NCI-H524 treated with DMSO at 0.1 percent for 48 hours (cell line): Measurements from ENCODE around the gene HOXC13.

Experiments
- DNase-seq: peaks from one replicate; lab custom pipeline; 2025; lab: John Stamatoyannopoulos, UW

The HOXC13 gene

GRCh38 chr12:53939141-53940108 lies 794 bp downstream of the HOXC13 start:
- DNase-seq, result no peak

DNA sequence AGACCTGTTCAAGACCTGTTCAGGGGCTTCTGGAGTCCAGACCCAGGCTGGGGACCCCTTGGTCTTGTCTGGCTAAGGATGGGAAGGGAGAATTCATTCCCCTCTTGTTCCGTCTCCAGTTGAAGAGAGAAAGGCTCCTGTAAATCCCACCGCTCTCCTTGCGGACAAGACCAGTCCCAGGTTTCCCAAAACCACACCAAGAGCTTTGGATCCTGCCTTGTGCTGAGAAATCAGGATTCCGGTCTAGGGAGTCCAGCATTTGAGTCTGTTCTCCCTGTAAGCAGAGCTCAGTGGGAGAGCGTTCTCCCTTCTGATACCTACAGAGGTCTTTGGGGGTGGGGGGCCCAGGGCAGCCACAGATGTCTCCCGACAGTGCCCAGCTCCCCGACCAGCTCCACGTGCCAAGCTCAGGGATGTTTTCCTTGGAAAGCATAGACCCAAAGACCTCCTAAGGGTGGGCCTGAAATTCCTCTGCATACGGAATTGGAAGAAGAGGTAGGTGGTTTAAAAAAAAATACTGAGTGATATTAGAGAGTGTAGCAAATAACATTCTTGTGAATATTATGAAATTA lies 1.9 kb downstream of the HOXC13 start:
- DNase-seq, result no peak

DNA sequence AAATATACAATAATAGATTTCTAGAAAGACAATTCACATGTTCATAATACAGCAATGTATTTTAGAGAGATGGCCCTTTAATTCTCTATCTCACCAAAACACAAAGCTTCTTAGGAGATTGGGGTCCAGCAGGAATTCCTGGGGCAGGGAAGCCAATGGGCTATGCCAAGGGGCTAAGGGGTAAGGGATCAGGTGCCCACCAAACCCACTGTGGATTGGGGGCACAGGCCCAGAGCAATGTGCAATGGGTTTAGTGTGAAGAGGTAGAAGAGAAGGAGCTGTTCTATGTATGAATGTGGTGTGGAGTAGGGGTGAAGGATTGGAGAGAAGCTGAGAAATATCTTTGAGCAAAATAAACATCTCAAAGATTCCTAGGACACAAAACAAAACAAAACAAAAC lies 2.6 kb downstream of the HOXC13 start:
- no peak for DNase-seq

GRCh38 chr12:53941750-53942149 lies 3.1 kb downstream of the HOXC13 start:
- no peak for DNase-seq

DNA sequence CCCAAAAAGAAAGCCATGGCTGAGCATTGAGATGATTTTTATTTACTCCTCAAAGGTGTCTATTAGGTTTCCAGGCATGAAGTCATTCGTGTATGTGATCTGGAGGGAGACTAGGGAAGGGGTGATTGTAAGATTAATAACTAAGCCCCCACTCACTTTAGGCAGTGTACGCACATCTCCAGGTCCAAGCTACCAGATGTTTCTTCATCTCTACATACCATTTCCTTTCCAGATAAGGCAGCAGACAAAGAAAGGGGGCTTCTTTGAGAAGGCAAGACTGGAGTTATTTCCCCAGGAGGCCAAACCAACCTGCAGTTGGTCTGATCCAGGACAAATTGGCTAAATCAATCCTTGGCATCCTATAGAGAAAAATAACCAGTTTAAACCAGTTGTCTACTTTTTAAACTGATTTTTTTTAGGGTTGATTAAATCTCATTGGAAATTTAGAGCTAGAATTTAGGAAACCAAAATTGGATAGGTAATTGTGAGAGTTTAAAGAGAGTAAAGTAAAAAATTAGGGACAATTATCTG lies 3.9 kb downstream of the HOXC13 start:
- DNase-seq, result no peak

- no peak for DNase-seq
These were observed 5.6 kb downstream of the HOXC13 start for GRCh38 chr12:53944209-53944608.

DNA sequence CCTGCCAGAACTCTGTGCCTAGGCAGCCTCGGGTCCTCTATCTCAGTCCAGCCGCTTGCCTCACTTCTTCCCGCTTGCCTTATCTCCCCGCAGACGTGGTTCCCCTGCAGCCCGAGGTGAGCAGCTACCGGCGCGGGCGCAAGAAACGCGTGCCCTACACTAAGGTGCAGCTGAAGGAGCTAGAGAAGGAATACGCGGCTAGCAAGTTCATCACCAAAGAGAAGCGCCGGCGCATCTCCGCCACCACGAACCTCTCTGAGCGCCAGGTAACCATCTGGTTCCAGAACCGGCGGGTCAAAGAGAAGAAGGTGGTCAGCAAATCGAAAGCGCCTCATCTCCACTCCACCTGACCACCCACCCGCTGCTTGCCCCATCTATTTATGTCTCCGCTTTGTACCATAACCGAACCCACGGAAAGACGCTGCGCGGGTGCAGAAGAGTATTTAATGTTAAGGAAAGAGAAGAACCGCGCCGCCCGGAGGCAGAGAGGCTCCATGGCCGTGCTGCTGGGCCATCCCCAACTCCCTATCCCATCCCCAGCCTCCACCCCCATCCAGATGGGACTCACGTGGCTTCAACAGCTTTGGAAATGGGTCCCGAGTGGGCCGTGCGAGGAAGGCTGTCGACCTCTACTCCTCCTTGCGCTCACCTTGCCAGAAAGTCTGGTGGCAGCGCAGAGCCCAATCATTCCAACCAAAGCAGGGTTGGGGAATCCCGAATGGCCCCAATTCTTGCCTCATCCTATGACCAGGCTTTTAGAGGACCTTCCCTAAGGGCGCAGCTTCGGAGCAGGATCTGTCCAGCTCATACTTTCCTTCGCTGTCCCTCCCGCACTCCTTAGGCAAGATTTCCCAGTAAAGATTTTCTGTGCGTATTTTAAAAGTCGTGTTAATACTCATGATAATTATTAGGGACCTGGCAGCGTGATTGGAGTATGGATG lies 6.5 kb downstream of the HOXC13 start:
- DNase-seq, result no peak

GRCh38 chr12:53947743-53948142 lies 9.1 kb downstream of the HOXC13 start:
- DNase-seq, result no peak

- no peak for DNase-seq
These were observed 10.3 kb downstream of the HOXC13 start for GRCh38 chr12:53948650-53949593.

DNA sequence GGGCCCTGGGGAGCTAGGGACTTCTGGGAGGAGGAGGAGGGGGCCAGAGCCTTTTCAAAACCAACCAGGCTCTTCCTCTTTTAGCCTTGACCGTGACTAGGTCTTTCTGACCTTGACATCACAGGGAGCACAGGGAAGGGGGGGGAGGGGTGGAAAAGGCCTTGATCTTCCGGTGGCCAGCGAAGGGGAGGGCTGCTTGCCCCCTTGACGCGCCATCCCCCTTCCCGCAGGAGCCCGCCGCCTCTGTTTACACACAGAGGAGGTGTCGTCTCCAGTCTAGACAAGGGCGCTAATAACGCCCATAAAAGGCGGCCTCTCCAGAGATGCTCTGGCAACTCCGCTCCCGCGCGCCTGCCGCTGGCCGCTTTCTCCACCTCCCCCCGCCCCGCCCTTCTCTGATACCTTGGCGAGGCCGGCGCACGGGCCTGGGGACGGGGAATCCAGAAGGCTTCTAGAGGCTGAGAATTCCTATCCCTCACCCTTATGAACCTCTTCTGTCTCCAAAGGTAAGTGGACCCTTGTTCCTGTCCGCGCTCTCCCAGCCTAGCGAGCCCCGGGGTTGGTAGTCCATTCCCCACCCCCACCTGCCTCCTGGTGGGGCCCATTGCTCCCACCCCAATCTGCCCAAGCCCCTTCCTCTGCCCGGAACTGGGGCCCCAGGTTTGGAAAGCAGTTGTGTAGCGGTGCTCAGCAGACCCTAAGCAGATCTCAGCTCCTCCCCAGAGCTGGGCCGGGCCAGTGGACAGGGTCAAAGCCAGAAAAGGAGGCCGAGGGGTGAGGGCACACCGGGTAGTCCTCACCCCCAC lies 11.2 kb downstream of the HOXC13 start:
- no peak for DNase-seq

DNA sequence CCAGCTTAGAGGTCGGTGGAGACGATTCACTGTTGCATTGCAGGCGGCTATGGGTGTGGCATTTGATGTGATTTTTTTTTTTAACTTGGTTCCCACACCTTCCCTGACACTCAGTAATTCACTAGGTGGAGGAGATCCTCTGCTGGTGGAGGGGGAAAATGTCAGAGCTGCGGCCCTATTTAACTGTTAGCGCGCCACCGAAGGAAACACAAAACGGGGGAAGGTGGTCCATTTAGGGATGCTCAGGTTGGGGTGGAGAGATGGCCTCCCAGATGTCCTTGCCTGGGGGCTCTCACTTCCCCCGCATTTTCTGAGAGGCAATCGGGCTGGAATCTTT lies 11.8 kb downstream of the HOXC13 start:
- DNase-seq, result no peak

DNA sequence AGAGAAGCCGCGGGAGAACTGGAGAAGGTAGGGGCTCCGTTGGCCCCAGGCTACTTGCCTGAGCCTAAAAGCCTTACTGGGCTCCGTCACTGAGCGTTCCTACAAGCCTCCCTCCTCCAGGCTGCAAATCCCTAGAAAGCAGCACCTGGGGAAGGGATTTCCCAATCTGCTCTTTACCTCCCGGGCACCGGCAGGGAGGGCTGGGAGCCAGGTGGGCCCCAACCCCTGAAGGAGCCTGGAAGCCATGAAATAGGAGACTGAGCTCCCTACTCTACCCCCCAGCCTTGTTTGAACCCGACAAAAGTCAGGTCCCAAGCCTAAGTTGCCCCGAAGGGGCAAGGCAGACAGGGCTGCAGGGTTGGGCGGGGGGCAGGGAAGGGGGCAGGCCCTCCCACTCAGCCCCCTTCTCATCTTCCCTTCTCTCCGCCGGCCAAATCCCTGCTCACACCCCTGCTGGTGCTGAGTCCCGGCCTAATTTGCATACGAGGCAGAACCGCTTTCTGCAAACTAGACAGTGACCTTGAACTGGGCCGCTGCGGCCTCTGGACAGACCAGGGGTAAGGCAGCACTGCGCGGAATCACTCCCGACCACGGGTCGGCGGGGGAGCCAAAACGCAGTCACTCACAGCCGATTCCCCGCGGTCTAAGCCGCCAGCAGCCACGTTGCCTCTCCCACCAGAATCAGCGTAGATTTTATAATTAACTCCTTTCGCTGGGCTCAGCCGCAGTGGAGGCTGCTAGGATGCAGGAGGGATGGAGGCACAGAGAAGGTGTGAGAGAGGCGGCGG lies 12.4 kb downstream of the HOXC13 start:
- no peak for DNase-seq

GRCh38 chr12:53951577-53952334 lies 13.1 kb downstream of the HOXC13 start:
- no peak for DNase-seq

GRCh38 chr12:53952335-53952694 lies 13.7 kb downstream of the HOXC13 start:
- no peak for DNase-seq

GRCh38 chr12:53952871-53953734 lies 14.5 kb downstream of the HOXC13 start:
- DNase-seq, result no peak

DNA sequence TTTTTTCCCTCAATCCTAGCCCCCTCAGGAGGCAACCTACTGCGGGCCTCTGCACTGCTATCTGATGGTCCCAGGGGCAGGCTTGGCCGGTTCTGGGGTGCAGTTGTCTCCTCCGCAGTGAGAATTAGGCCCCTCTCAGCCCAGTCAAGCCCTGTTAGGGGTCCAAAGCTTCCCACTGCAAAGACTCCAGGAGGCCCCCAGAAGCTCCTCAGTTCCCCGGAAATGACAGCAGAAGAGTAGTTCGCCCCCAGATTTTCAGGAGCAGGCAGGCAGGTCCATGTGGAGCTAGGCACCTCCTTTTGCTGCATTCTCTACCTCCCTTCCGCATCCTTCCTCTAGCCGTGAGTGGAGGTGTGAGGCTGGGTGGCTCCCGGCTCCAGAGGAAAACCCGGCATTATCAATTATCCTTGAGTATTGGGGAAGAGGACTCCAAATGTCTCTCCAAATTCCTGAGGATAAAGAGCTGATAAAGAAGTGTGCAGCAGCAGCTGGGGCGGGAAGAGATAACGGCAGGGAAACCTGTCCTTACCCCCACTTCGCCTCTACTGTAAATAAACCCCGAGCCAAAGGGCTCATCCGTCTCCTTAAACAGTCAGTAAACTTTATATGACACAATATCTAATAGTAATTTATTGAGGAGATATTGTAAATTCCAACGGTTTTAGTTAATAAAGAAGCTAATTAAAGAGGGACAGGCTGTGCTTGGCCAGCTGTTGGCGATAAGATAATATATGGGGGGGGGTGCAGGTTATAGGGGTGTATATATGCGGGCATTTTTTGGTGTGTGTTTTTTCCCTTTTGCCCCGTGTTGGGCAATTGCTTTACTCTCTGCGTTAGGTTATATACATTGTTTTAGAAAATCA lies 15.4 kb downstream of the HOXC13 start:
- DNase-seq, result no peak

GRCh38 chr12:53954694-53955035 lies 16.0 kb downstream of the HOXC13 start, which contains the start of gene HOXC12:
TSS of gene HOXC12 (plus strand) at chr12:53954903. CDS start at chr12:53954930, 27 bp downstream.
- no peak for DNase-seq
